ENCODE data around the gene ERC2.

DNA sequence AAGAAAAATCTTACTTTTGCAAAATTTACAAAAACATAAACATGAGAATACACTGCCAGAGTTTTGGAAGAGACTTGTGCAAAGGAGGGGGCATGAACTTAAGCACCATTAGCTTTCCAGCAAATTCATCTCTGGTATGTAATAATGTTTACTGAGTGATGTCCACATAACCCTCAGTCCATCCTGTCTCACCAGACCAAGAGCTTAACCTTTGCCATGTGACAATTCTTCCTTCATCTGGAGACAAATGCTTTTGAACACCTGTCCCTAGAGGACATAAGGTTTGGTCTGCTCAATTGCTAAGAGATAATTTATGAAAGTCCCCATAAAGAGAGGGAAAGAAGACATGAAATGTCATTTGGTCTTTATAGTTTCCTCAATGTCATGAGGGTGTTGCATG, 412.3 kb downstream of the ERC2 start:
- TF ChIP-seq CTCF (IDR thresholded peaks at IDR 0.05; ENCODE audit: insufficient read depth, low read depth, low read length) (no peak), EZH2 (IDR thresholded peaks at IDR 0.05; ENCODE audit: insufficient read depth, low read length) (no peak)

All from astrocyte (in vitro differentiated cells and primary cell).